Measurements from ENCODE around the gene CCL14. TPM values are rescaled to one million over a fixed set of nuclear protein-coding genes. Genes with fewer than 3 reads are reported as not detected.

CCL14 gene
- total and polyA plus RNA-seq, 2 of the 13 experiments (the other 11 are each of a cell fraction or from before 2014, with no cell fraction given): 1.1 to 1.7 TPM

DNA sequence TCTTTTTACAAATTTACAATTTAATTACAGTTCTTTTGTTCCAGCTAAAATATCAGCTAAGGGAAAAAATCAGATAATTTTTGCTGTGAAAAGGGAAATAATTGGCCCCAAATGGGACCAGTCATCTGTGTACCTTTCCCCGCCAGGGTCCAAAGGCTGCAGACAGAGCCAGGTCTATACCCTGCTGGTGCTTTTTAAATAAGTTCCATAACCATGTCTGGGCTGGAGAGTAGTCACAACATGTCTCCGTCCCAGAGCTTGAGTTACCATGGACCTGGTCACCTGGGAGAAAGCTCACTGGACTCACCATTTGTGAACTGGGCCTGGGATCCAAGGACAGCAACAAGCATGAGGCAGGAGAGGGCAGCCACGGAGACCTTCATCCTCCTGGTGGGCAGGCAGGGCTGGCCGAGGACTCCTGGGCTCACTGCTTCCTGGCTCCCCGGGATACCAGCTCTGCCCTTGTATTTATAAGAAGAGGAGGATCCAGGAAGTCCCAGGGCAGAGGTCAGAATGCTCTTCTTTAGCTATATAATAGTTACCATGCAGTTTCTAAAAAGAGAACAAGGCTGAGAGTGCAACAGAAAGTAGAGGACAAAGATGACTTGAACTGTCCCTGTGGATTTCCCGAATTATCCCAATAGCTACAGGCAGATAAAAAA is 14.7 kb upstream of the CCL14 start, which contains the start of gene CCL15 (continued):
- peak; percentile 62 for TF ChIP-seq ZNF687 (CRISPR knock-in tag; IDR thresholded peaks at IDR 0.05)
- no peak for TF ChIP-seq RXRA (CRISPR knock-in tag; IDR thresholded peaks at IDR 0.05)
- TF ChIP-seq NAIF1 (CRISPR knock-in tag; IDR thresholded peaks at IDR 0.05; ENCODE audit: borderline replicate concordance): no peak
- no peak for TF ChIP-seq NFYC (CRISPR knock-in tag; IDR thresholded peaks at IDR 0.05)
- peak; percentile 52 for TF ChIP-seq ZFX (CRISPR knock-in tag; IDR thresholded peaks at IDR 0.05; ENCODE audit: low read depth)
- no peak for TF ChIP-seq ZNF253 (CRISPR knock-in tag; IDR thresholded peaks at IDR 0.05; ENCODE audit: borderline replicate concordance)
- TF ChIP-seq SKI (IDR thresholded peaks at IDR 0.05; ENCODE audit: partially characterized antibody): peak; percentile 77
- TF ChIP-seq, protein P1, sequence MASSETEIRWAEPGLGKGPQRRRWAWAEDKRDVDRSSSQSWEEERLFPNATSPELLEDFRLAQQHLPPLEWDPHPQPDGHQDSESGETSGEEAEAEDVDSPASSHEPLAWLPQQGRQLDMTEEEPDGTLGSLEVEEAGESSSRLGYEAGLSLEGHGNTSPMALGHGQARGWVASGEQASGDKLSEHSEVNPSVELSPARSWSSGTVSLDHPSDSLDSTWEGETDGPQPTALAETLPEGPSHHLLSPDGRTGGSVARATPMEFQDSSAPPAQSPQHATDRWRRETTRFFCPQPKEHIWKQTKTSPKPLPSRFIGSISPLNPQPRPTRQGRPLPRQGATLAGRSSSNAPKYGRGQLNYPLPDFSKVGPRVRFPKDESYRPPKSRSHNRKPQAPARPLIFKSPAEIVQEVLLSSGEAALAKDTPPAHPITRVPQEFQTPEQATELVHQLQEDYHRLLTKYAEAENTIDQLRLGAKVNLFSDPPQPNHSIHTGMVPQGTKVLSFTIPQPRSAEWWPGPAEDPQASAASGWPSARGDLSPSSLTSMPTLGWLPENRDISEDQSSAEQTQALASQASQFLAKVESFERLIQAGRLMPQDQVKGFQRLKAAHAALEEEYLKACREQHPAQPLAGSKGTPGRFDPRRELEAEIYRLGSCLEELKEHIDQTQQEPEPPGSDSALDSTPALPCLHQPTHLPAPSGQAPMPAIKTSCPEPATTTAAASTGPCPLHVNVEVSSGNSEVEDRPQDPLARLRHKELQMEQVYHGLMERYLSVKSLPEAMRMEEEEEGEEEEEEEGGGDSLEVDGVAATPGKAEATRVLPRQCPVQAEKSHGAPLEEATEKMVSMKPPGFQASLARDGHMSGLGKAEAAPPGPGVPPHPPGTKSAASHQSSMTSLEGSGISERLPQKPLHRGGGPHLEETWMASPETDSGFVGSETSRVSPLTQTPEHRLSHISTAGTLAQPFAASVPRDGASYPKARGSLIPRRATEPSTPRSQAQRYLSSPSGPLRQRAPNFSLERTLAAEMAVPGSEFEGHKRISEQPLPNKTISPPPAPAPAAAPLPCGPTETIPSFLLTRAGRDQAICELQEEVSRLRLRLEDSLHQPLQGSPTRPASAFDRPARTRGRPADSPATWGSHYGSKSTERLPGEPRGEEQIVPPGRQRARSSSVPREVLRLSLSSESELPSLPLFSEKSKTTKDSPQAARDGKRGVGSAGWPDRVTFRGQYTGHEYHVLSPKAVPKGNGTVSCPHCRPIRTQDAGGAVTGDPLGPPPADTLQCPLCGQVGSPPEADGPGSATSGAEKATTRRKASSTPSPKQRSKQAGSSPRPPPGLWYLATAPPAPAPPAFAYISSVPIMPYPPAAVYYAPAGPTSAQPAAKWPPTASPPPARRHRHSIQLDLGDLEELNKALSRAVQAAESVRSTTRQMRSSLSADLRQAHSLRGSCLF (CRISPR knock-in tag; IDR thresholded peaks at IDR 0.05; ENCODE audit: borderline replicate concordance): no peak
- TF ChIP-seq ZNF496 (CRISPR knock-in tag; IDR thresholded peaks at IDR 0.05; ENCODE audit: insufficient replicate concordance): no peak
- peak; percentile 32; the same call in 1 of the 2 replicates for TF ChIP-seq CREM (IDR thresholded peaks at IDR 0.05)
- no peak for TF ChIP-seq CREM (CRISPR knock-in tag; IDR thresholded peaks at IDR 0.05)
- TF ChIP-seq SIN3A (IDR thresholded peaks at IDR 0.05; ENCODE audit: borderline replicate concordance, low read depth, low read length): no peak
- TF ChIP-seq, protein P2, sequence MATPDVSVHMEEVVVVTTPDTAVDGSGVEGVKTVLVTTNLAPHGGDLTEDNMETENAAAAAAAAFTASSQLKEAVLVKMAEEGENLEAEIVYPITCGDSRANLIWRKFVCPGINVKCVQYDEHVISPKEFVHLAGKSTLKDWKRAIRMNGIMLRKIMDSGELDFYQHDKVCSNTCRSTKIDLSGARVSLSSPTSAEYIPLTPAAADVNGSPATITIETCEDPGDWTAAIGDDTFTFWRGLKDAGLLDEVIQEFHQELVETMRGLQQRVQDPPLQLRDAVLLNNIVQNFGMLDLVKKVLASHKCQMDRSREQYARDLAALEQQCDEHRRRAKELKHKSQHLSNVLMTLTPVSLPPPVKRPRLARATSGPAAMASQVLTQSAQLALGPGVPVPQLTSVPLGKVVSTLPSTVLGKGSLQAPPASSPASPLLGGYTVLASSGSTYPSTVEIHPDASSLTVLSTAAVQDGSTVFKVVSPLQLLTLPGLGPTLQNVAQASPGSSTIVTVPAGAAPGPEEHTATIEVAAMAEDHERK (CRISPR knock-in tag; IDR thresholded peaks at IDR 0.05; ENCODE audit: low read depth): no peak
- TF ChIP-seq JUNB (CRISPR knock-in tag; IDR thresholded peaks at IDR 0.05; ENCODE audit: borderline replicate concordance): no peak
- TF ChIP-seq POGZ (CRISPR knock-in tag; IDR thresholded peaks at IDR 0.05): no peak
- peak; percentile 35 for TF ChIP-seq ZEB1 (IDR thresholded peaks at IDR 0.05; ENCODE audit: insufficient replicate concordance, low read depth)
